GM12801 (cell line): ENCODE data around the gene DAB2.

Experiments
- TF ChIP-seq, protein P1 (sequence below): IDR thresholded peaks from one replicate; pipeline ENCODE4 v1.5.1; 2011; ENCODE audit warnings: control low read depth; ENCODE audit not compliant: insufficient read length; ENCODE audit errors: extremely low read depth

The DAB2 gene

DNA sequence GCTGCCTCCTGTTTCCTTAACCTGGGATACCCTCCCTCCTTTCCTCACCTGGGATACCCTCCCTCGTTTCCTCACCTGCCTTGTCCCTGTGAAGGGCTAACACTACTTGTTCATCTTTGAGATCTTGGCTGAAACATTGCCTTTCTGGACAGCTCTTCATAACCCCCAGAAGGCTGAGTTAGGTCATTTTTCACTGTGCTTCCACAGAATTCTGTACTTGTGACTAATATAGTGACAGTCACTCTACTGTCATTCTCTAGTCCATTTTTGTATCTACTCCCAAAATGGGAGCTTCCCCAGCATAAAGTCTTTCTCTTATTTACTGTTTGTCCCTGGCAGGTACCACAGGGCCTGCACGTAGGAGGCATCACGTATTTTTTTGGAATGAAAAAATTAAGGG is 21.5 kb upstream of the DAB2 start:
- TF ChIP-seq, protein P1, sequence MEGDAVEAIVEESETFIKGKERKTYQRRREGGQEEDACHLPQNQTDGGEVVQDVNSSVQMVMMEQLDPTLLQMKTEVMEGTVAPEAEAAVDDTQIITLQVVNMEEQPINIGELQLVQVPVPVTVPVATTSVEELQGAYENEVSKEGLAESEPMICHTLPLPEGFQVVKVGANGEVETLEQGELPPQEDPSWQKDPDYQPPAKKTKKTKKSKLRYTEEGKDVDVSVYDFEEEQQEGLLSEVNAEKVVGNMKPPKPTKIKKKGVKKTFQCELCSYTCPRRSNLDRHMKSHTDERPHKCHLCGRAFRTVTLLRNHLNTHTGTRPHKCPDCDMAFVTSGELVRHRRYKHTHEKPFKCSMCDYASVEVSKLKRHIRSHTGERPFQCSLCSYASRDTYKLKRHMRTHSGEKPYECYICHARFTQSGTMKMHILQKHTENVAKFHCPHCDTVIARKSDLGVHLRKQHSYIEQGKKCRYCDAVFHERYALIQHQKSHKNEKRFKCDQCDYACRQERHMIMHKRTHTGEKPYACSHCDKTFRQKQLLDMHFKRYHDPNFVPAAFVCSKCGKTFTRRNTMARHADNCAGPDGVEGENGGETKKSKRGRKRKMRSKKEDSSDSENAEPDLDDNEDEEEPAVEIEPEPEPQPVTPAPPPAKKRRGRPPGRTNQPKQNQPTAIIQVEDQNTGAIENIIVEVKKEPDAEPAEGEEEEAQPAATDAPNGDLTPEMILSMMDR: no peak

DNA sequence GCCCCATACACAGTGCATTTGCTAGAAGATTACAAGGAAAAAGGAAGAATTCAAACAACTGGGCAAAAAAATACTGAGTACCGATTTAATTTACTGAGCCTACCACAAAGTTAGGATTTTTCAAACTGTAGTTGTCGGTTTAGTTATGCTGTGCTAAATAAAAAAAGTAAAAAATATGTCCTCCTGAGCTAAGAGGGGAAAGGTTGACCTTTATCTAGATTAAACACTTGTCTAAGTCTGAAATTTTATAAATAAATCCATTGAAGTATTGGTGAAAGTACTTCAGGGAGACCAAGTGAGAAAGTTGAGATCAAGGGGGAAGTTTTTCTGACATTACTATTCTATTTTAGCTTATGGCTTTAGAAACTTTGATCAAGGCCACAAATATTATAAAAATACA is 19.1 kb upstream of the DAB2 start:
- TF ChIP-seq, protein P1: no peak

- TF ChIP-seq, protein P1: no peak
Measured at GRCh38 chr5:39442991-39443390, 18.2 kb upstream of the DAB2 start.

- TF ChIP-seq, protein P1: no peak
Measured at GRCh38 chr5:39441838-39442237, 17.1 kb upstream of the DAB2 start.

- TF ChIP-seq, protein P1: no peak
Measured at GRCh38 chr5:39440958-39441624, 16.3 kb upstream of the DAB2 start.

- TF ChIP-seq, protein P1: no peak
Measured at GRCh38 chr5:39440192-39440957, 15.6 kb upstream of the DAB2 start.

GRCh38 chr5:39439582-39440162 is 14.9 kb upstream of the DAB2 start:
- TF ChIP-seq, protein P1: no peak
